T-helper 9 cell (primary cell): ENCODE data around the gene EME1.
"Not testable (repeated sequence)": the region's sequence is repeated elsewhere in the genome, so short reads cannot be mapped to it uniquely, and the experiment has no call there.

ENCODE experiments used
- DNase-seq: peaks from one replicate; pipeline ENCODE4 v3.0.0-alpha.2; 2020
- total RNA-seq, 2 donors: gene quantifications; one replicate each; lab custom pipeline; 2026; lab: John Stamatoyannopoulos, UW

Gene EME1
- 0.24 to 1.4 reads per million in 2 donors for total RNA-seq

DNA sequence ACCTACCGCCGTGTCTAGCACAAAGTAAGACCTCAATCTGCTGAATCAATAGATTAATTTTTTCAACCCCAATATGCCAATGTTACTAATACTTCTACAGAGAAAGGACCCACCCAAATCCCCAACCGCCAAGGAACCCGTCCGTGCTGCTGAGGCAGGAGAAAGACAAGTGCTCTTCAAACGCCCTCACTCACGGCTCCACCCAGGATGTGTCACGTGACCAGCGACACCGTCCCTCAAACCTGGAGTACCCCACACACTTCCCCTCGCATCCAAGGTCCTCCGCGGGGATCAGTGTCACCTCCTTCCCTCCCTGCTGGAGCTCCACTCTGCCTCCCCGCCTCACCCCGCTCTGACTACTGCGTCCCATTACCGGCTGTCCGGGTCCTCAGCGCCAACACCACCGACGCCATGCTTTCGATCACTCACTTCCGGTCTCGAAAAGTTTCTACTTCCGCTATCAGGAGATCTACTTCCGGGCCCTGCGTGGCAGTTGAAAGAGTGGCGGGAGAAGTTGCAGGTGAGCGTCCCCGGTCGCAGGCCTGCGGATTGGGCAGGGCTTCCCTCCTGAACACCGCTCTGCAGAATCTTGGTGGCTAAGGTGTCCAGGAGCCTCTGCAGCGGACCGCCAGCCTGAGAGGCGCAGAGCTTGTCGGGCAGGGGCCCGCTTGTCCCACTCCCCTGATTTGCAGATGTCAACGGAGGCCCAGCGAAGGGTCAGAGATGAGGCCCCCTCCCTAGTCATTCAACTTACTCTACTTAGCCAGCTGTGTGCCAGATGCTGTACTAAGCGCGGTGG, at the start of gene EME1, which contains the start of gene MRPL27:
EME1 (plus strand) TSS at position 472 of the 799 bp plus-strand sequence. CDS start 1,980 bp downstream, outside the sequence.
MRPL27 (minus strand) TSS at position 427 of the 799 bp plus-strand sequence; CDS start at position 413, 14 bp downstream.
- peak; percentile 77 for DNase-seq

DNA sequence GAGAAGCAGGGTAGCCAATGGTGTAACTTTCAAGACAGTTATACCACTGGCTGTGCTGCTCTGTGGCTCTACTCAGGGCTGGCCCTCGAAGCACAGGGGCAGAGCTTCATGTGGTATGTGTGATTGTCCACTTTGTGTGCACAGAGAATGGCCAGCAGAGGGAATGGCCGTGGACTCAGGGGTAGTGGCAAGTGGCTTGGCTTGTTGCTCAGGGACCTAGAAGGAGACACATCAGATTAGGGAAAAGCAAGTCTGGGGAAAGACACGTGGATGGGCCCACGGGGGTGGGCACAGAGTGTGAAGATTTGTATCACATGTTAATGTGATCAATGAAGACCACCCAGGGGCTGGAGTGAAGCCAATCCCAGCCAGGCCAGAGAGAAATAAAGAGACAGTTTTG, 47.1 kb upstream of the EME1 start:
- no peak for DNase-seq

GRCh38 chr17:50326831-50327364, 46.1 kb upstream of the EME1 start:
- DNase-seq = no peak

DNA sequence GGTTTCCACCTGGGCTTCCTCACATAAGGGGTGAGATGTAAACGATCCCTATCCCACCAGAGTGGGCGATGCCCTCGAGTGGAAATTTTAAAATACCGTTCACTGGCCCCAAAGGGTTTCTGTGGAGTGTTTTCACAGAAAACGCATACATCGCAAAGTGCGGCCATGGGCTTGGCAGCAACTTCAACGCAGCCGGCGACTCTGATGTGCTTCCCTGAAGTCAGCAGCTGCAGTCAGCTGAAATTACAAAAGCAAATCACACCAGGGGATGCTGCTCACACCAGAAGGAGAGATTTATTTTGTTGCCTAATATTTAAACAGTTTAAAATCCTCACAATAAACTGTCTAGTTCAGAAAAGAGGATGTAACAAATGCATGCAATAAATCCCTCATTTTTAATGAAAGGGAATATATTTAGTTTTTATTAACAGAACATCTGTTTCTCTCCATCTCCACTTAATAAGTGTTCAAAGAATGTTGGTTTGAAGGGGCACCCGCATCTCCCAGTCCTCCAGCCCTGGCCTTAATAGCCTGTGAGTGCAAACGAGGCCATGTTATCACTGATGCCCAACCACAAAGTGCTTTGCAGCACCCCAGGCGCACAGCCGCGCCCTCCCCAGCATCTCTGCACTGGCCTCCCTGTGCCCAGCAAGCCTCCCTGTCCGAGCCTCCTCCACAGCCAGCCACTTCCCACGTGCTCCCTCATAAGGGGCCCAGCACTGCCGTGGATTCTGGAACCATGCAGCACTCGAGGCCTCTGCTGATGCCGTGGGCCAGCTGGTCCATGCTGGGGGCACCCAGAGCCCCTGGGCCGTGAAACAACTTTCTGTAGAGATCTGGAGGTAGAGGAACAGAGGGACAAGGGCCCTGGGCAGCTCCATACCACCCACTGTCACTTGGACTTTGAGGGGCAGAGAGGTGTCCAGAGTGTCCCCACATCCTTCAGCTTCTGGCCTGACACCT, 44.4 kb upstream of the EME1 start:
- no peak for DNase-seq

DNA sequence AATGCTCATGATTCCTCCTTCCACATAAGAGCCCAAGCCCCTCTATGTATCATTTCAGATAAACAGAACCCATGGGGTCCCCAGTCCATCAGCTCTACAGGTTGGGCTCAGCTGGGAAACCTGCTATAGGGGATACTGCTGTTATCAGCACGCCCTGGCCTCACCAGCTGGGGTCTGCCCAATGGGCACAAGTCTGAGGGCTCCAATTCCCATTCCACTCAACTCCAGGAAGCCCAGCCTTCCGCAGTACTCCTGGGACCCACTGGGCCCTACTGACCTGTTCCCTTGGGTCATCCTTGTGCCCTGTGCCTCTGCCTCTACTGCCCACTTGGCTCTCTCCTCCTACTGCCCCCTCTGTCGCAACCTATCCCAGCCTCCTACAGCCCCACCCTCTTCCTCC, 43.3 kb upstream of the EME1 start:
- DNase-seq = no peak

- no peak for DNase-seq
These were observed 42.8 kb upstream of the EME1 start for GRCh38 chr17:50330151-50330775.

DNA sequence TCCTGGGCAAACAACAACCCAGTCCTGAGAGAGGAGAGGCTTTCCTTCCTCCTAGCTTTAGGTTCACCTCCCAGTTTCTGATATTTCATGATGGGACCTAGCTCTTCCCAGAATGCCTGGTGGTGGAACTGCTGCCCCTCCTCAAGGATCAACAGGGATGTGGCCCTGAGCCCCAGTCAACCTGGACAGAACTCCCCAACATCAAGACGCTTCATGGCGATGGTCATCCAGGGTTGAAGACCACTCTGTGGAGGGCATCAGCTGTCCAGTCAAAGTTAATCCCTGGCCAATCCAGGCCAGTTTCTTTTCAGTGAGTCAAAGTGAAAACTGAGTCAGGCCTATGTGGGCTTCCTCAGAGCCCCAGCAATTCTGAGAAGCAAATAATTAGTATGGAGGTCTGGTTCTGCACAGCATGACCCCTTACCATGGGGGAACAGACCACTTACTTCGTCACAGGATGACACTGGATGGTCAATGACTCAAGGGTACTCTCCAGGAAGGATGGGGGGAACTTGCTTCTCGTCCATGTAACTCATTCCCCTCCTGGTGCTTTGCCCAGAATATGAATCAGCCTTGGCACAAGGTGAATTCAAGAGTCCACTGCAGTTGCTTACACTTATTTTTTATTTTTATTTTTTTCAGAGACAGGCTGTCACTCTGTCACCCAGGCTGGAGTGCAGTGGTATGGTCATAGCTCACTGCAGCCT, 41.8 kb upstream of the EME1 start:
- no peak for DNase-seq

DNA sequence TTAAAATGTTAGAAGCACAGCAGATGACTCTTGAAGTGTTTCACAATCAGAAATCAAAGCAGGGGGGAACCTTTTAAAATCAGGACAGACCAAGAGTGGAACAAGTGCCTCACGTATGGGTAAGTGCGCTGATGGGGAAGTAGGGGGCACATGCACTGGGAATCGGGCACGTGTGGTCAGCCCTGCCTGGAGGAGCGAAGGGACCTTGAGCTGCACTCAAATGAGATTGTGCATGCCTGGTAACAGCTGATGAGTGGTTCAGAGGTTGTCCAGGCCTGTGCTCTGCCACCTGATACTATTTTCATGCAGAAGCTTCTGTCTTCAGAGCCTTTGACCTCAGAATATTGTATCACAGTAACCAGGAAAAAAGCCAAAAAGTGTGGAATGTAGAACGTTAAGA, 40.8 kb upstream of the EME1 start:
- no peak for DNase-seq

- DNase-seq = not testable (repeated sequence)
These were observed 39.6 kb upstream of the EME1 start for GRCh38 chr17:50333291-50334057.

DNA sequence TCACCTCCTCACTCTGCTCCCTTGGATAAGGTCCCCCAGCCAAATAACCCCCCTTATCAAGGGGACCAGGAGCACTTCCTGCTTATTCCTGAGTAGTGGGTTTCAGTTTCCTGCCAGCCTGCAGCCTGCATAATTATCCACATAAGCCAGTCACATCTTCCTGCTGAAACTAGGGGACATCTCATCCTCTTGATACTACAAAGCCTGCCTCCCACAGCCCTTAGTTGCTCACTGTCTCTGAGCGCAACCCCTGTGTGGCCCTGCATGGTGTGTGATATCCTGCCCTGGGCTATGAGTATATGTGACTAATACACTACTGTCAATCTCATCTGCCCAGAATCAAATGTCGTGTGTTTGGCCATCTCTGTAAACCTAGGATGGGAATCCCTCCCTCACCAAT, 35.1 kb upstream of the EME1 start:
- no peak for DNase-seq

- DNase-seq = no peak
These were observed 34.4 kb upstream of the EME1 start for GRCh38 chr17:50338645-50339044.

DNA sequence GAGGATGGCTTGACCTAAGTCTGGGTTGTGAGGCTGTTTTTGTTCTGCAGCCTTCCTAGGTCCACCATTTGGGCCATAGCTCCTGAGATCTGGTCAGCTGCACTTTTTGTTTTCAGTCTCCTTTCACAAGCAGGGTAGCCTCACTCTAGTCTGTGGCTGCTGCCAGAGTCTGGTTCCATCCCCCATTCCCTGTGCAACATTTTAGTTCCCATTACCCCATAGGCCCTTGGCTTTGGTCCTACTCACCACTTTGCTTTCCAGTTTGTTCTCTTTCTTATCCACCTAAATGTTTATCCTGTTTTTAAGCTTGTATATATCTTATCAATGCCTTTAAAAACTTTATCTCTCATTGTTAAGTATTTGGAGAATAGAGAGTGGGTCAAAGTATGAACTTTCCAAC, 33.6 kb upstream of the EME1 start:
- no peak for DNase-seq

- no peak for DNase-seq
These were observed 28.2 kb upstream of the EME1 start for GRCh38 chr17:50344731-50345365.

DNA sequence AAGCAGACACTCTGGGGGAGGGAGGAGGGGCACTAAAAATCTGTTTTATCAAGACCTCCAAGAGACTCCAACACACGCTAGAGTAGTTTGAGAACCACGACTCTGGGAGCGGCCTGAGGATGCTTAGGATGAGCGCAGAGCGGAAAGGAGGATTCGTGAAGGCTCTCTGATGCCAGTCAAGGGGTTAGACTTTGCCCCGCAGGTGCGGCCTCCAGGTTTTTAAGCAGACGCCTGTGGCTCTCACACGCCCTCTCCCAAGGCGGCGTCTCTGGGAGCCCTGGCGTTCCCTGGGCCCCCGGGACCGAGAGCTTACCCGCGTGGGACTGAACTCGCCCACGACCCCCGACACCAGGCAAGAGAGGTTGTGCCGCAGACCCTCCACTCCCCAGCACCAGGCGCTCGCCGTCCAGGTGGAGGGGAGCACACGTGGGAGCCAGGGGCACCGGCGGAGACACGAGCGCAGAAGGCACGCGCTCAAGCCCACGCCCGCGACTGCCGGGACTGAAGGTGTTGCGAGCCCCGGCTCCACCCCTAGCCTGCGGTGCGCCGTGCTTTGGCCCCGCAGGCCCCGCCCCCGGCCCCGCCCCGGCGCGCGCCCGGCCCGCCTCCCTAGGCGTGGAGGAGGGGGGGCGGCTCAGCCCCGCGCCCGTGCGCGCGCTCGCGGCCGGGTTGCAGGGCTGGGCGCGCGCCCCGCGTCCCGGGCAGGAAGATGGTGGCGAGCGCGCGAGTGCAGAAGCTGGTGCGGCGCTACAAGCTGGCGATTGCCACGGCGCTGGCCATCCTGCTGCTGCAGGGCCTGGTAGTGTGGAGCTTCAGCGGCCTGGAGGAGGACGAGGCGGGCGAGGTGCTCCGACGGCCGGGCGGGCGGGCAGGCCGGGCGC, 27.4 kb upstream of the EME1 start, which contains the start of gene XYLT2:
XYLT2 (plus strand) TSS at position 695 of the 881 bp plus-strand sequence; CDS start at position 710, 15 bp downstream.
- peak; percentile 90 for DNase-seq

GRCh38 chr17:50346313-50347116, 26.5 kb upstream of the EME1 start:
- peak; percentile 25 for DNase-seq

- DNase-seq = no peak
These were observed 25.7 kb upstream of the EME1 start for GRCh38 chr17:50347117-50347893.

- DNase-seq = no peak
These were observed 25.1 kb upstream of the EME1 start for GRCh38 chr17:50347894-50348291.
